ENCODE results near the gene SLC30A3.

The SLC30A3 gene

DNA sequence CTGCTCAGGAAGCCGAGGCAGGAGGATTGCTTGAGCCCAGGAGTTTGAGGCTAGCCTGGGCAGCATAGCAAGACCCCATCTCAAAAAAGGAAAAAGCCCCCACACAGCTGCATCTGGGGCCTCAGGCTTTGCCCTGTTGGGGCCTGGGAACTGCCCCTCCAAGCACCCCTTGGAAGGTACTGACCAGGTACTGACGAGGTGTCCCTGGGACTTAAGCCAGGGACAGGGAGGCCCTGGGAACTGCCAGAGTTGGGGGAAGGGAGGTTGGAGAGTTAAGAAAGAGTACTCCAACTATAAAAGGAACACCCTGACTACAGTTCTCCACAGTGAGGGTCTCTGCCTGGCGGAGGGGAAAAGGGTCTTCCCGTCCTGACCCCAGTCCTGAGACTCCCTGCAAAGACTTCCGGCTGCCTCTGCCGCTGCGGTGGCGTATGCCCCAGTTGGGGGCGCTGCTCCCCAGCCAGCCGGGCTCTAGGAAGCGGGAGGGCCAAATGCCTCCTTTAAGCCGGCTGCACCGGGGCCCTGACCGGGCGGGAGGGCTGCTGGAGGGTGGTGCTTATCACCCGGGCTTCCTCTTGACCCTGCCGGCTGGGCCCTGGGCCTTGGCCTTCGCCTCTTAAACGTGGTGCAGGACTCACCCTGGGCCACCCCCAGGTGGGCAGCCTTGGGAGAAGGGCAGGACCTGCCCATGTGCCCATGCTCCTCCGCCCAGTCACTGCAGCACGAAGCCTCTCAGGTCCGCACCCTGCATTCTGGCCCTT is 12.8 kb downstream of the SLC30A3 start:
- H4K20me1 ChIP-seq (ENCODE audit: insufficient read depth, low read length) = no peaks in the 10 kb centered on the region
- H2AFZ ChIP-seq (ENCODE audit: low read depth, low read length) = peak overlapping the region; percentile 99
- no peak overlapping the region for H3K27ac ChIP-seq (ENCODE audit: low read length)
- peaks cover 7% of the 10 kb centered on the region; the same call in 1 of the 2 replicates for H3K27me3 ChIP-seq (ENCODE audit: low read depth, low read length)
- peak overlapping the region; percentile 76 for H3K4me2 ChIP-seq (ENCODE audit: low read length)
- peak overlapping the region; percentile 60 for H3K4me3 ChIP-seq (ENCODE audit: low read length)
- H3K36me3 ChIP-seq (replicated peaks; ENCODE audit: low read depth, low read length) = peaks cover 4% of the 10 kb centered on the region
- peaks cover 20% of the 10 kb centered on the region for H3K4me1 ChIP-seq (ENCODE audit: low read length)
- no peaks in the 10 kb centered on the region for H3K9me3 ChIP-seq (ENCODE audit: insufficient read depth, low read length)
- peak overlapping the region; percentile 36; the same call in 1 of the 2 replicates for H3K9ac ChIP-seq (ENCODE audit: low read length)
- TF ChIP-seq EZH2phosphoT487 (IDR thresholded peaks at IDR 0.05; ENCODE audit: low read depth) = no peak
- TF ChIP-seq, protein P1, sequence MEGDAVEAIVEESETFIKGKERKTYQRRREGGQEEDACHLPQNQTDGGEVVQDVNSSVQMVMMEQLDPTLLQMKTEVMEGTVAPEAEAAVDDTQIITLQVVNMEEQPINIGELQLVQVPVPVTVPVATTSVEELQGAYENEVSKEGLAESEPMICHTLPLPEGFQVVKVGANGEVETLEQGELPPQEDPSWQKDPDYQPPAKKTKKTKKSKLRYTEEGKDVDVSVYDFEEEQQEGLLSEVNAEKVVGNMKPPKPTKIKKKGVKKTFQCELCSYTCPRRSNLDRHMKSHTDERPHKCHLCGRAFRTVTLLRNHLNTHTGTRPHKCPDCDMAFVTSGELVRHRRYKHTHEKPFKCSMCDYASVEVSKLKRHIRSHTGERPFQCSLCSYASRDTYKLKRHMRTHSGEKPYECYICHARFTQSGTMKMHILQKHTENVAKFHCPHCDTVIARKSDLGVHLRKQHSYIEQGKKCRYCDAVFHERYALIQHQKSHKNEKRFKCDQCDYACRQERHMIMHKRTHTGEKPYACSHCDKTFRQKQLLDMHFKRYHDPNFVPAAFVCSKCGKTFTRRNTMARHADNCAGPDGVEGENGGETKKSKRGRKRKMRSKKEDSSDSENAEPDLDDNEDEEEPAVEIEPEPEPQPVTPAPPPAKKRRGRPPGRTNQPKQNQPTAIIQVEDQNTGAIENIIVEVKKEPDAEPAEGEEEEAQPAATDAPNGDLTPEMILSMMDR (IDR thresholded peaks at IDR 0.05; ENCODE audit: low read depth, low read length) = peak; percentile 88
- no peaks in the 10 kb centered on the region for H3K79me2 ChIP-seq (ENCODE audit: low read length)

DNA sequence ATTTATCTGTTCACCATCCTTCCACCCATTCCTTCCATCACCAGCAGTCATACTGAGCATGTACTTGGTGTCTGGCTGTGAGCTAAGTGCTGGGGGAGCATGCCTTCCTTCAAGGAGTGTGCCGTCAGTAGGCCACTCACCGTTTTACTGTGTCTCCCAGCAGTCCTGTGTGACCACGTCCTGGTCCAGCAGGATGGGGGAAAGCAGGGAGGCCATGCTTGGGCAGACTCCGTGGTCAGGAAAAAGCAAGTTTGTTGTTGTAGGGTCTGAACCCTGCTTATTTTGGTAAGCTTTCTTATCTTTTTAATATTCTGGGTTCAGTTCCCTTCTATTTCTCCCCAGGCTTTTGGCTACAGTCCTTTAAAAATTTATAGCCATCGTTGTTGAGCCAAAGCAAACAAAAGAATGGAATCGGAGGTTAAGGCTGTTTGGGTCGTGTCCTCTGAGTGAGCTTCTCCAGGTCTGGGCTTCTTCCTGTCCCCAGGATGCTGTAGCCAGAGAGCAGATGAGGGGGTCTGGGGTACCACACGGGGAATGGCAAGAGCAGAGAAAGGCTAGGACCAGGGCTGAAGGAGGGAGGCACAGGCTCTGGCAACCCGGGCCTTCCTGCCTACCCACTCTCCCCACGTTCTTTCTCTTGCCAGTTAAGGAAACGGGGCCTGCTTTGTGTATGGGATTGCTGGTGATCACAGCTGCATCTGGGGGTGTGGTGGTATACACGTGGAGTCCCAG is 13.5 kb downstream of the SLC30A3 start:
- H3K79me2 ChIP-seq (ENCODE audit: low read length) = no peaks in the 10 kb centered on the region
- no peak overlapping the region for H3K4me3 ChIP-seq (ENCODE audit: low read length)
- H3K9ac ChIP-seq (ENCODE audit: low read length) = no peak overlapping the region
- no peaks in the 10 kb centered on the region for H4K20me1 ChIP-seq (ENCODE audit: insufficient read depth, low read length)
- peaks cover 7% of the 10 kb centered on the region for H3K36me3 ChIP-seq (replicated peaks; ENCODE audit: low read depth, low read length)
- no peak overlapping the region for H3K4me2 ChIP-seq (ENCODE audit: low read length)
- H3K27ac ChIP-seq (ENCODE audit: low read length) = no peak overlapping the region
- no peaks in the 10 kb centered on the region for H3K9me3 ChIP-seq (ENCODE audit: insufficient read depth, low read length)
- H2AFZ ChIP-seq (ENCODE audit: low read depth, low read length) = peak overlapping the region; percentile 99
- peaks cover 7% of the 10 kb centered on the region; the same call in 1 of the 2 replicates for H3K27me3 ChIP-seq (ENCODE audit: low read depth, low read length)
- no peak for TF ChIP-seq EZH2phosphoT487 (IDR thresholded peaks at IDR 0.05; ENCODE audit: low read depth)
- TF ChIP-seq, protein P1 (IDR thresholded peaks at IDR 0.05; ENCODE audit: low read depth, low read length) = no peak
- peaks cover 20% of the 10 kb centered on the region for H3K4me1 ChIP-seq (ENCODE audit: low read length)

GRCh38 chr2:27247893-27248292 is 15.0 kb downstream of the SLC30A3 start:
- H3K4me2 ChIP-seq (ENCODE audit: low read length) = no peak overlapping the region
- H2AFZ ChIP-seq (ENCODE audit: low read depth, low read length) = no peak overlapping the region
- TF ChIP-seq, protein P1 (IDR thresholded peaks at IDR 0.05; ENCODE audit: low read depth, low read length) = no peak
- TF ChIP-seq EZH2phosphoT487 (IDR thresholded peaks at IDR 0.05; ENCODE audit: low read depth) = no peak
- no peaks in the 10 kb centered on the region for H3K9me3 ChIP-seq (ENCODE audit: insufficient read depth, low read length)
- peaks cover 20% of the 10 kb centered on the region for H3K36me3 ChIP-seq (replicated peaks; ENCODE audit: low read depth, low read length)
- H4K20me1 ChIP-seq (ENCODE audit: insufficient read depth, low read length) = no peaks in the 10 kb centered on the region
- H3K9ac ChIP-seq (ENCODE audit: low read length) = no peak overlapping the region
- H3K27ac ChIP-seq (ENCODE audit: low read length) = no peak overlapping the region
- peaks cover 20% of the 10 kb centered on the region for H3K4me1 ChIP-seq (ENCODE audit: low read length)
- H3K4me3 ChIP-seq (ENCODE audit: low read length) = no peak overlapping the region
- H3K27me3 ChIP-seq (ENCODE audit: low read depth, low read length) = peaks cover 7% of the 10 kb centered on the region; the same call in 1 of the 2 replicates
- no peaks in the 10 kb centered on the region for H3K79me2 ChIP-seq (ENCODE audit: low read length)

- peaks cover 39% of the 10 kb centered on the region for H3K36me3 ChIP-seq (replicated peaks; ENCODE audit: low read depth, low read length)
These were observed 17.2 kb downstream of the SLC30A3 start for GRCh38 chr2:27245626-27246025.

More at GRCh38 chr2:27245626-27246025, 17.2 kb downstream of the SLC30A3 start:
- Histone ChIP-seq H3K4me2 (ENCODE audit: low read length) (no peak overlapping the region), H4K20me1 (ENCODE audit: insufficient read depth, low read length) (no peaks in the 10 kb centered on the region), H3K4me1 (ENCODE audit: low read length) (peaks cover 5% of the 10 kb centered on the region), H3K9me3 (ENCODE audit: insufficient read depth, low read length) (no peaks in the 10 kb centered on the region), H3K27ac (ENCODE audit: low read length) (no peak overlapping the region), H3K27me3 (ENCODE audit: low read depth, low read length) (no peaks in the 10 kb centered on the region), H3K79me2 (ENCODE audit: low read length) (no peaks in the 10 kb centered on the region), H3K4me3 (ENCODE audit: low read length) (no peak overlapping the region), H2AFZ (ENCODE audit: low read depth, low read length) (no peak overlapping the region), H3K9ac (ENCODE audit: low read length) (no peak overlapping the region)
- TF ChIP-seq, protein P1 (IDR thresholded peaks at IDR 0.05; ENCODE audit: low read depth, low read length) = no peak
- TF ChIP-seq EZH2phosphoT487 (IDR thresholded peaks at IDR 0.05; ENCODE audit: low read depth) = no peak

Measured in OCI-LY3 (cell line).